HL-60 (cell line): ENCODE data around the gene PALM.

Experiments used
- DNase-seq, 2 experiments: peaks; one replicate each; pipeline ENCODE4 v3.0.0-alpha.2; 2010 to 2020; ENCODE audit warnings: low read depth in 1 of 2, low spot score in 1 of 2
- H3K27ac ChIP-seq: fragments of 250-450 bp; sonication (Bioruptor Pico); replicated peaks from 2 replicates; pipeline ENCODE4 v1.5.1; 2020; ENCODE audit warnings: mild to moderate bottlenecking, moderate library complexity
- H3K27me3 ChIP-seq: fragments of 250-450 bp; sonication (Bioruptor Pico); 2 replicates; pipeline ENCODE4 v1.5.1; 2021; ENCODE audit warnings: mild to moderate bottlenecking, moderate library complexity; ENCODE audit not compliant: insufficient read depth, poor library complexity, severe bottlenecking
- H3K4me3 ChIP-seq: replicated peaks from 2 replicates; pipeline ENCODE4 v1.5.1; 2011; ENCODE audit warnings: mild to moderate bottlenecking, control low read depth, low read length; ENCODE audit not compliant: insufficient read depth
- GABPA ChIP-seq: IDR thresholded peaks from 2 replicates; pipeline ENCODE4 v1.6.1; 2012; ENCODE audit warnings: low read depth
- POLR2AphosphoS5 ChIP-seq: IDR thresholded peaks from 2 replicates; pipeline ENCODE4 v1.6.1; 2012; ENCODE audit warnings: low read depth
- SPI1 ChIP-seq: IDR thresholded peaks from 2 replicates; pipeline ENCODE4 v1.6.1; 2012; ENCODE audit warnings: low read depth, mild to moderate bottlenecking, borderline replicate concordance
- TF ChIP-seq, protein P1 (sequence below): IDR thresholded peaks from one replicate; pipeline ENCODE4 v1.5.1; 2011; ENCODE audit warnings: low read length, control low read depth, inconsistent platforms; ENCODE audit not compliant: insufficient read depth
- TF ChIP-seq, protein P2 (sequence below): IDR thresholded peaks from 2 replicates; pipeline ENCODE4 v1.6.1; 2012; ENCODE audit warnings: low read depth; ENCODE audit not compliant: insufficient replicate concordance

PALM gene

DNA sequence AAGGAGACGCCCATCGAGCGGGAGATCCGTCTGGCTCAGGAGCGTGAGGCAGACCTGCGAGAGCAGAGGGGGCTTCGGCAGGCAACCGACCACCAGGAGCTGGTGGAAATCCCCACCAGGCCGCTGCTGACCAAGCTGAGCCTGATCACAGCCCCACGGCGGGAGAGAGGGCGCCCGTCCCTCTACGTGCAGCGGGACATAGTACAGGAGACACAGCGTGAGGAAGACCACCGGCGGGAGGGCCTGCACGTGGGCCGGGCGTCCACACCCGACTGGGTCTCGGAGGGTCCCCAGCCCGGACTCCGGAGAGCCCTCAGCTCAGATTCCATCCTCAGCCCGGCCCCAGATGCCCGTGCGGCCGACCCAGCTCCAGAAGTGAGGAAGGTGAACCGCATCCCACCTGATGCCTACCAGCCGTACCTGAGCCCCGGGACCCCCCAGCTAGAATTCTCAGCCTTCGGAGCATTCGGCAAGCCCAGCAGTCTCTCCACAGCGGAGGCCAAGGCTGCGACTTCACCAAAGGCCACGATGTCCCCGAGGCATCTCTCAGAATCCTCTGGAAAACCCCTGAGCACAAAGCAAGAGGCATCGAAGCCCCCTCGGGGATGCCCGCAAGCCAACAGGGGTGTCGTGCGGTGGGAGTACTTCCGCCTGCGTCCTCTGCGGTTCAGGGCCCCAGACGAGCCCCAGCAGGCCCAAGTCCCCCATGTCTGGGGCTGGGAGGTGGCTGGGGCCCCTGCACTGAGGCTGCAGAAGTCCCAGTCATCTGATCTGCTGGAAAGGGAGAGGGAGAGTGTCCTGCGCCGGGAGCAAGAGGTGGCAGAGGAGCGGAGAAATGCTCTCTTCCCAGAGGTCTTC lies 49.3 kb downstream of the PALM start:
- no peak overlapping the region for H3K27ac ChIP-seq
- no peak overlapping the region for H3K4me3 ChIP-seq

DNA sequence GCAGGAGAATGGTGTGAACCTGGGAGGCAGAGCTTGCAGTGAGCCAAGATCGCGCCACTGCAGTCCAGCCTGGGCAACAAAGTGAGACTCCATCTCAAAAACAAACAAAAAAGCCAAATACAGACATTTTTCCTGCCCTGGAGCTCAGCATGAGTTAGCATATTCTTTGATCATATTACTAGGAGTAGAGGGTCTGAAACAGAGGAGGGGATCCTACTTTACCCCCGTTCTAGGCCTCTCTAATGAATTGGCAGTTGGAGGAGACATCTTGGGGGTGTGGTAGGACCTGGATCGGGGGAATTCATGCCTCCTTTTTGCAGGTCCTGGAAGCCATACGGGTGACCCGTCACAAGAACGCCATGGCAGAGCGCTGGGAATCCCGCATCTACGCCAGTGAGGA lies 54.4 kb downstream of the PALM start:
- no peak overlapping the region for H3K27ac ChIP-seq
- no peaks in the 10 kb centered on the region for H3K27me3 ChIP-seq
- DNase-seq, result no peak
- TF ChIP-seq SPI1 (no peak), POLR2AphosphoS5 (no peak), GABPA (no peak)
- TF ChIP-seq, protein P1, sequence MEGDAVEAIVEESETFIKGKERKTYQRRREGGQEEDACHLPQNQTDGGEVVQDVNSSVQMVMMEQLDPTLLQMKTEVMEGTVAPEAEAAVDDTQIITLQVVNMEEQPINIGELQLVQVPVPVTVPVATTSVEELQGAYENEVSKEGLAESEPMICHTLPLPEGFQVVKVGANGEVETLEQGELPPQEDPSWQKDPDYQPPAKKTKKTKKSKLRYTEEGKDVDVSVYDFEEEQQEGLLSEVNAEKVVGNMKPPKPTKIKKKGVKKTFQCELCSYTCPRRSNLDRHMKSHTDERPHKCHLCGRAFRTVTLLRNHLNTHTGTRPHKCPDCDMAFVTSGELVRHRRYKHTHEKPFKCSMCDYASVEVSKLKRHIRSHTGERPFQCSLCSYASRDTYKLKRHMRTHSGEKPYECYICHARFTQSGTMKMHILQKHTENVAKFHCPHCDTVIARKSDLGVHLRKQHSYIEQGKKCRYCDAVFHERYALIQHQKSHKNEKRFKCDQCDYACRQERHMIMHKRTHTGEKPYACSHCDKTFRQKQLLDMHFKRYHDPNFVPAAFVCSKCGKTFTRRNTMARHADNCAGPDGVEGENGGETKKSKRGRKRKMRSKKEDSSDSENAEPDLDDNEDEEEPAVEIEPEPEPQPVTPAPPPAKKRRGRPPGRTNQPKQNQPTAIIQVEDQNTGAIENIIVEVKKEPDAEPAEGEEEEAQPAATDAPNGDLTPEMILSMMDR, result no peak
- TF ChIP-seq, protein P2, sequence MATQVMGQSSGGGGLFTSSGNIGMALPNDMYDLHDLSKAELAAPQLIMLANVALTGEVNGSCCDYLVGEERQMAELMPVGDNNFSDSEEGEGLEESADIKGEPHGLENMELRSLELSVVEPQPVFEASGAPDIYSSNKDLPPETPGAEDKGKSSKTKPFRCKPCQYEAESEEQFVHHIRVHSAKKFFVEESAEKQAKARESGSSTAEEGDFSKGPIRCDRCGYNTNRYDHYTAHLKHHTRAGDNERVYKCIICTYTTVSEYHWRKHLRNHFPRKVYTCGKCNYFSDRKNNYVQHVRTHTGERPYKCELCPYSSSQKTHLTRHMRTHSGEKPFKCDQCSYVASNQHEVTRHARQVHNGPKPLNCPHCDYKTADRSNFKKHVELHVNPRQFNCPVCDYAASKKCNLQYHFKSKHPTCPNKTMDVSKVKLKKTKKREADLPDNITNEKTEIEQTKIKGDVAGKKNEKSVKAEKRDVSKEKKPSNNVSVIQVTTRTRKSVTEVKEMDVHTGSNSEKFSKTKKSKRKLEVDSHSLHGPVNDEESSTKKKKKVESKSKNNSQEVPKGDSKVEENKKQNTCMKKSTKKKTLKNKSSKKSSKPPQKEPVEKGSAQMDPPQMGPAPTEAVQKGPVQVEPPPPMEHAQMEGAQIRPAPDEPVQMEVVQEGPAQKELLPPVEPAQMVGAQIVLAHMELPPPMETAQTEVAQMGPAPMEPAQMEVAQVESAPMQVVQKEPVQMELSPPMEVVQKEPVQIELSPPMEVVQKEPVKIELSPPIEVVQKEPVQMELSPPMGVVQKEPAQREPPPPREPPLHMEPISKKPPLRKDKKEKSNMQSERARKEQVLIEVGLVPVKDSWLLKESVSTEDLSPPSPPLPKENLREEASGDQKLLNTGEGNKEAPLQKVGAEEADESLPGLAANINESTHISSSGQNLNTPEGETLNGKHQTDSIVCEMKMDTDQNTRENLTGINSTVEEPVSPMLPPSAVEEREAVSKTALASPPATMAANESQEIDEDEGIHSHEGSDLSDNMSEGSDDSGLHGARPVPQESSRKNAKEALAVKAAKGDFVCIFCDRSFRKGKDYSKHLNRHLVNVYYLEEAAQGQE, result no peak
- H3K4me3 ChIP-seq, result no peak overlapping the region

More for the DNA sequence above, 49.3 kb downstream of the PALM start:
- no peak for DNase-seq
- no peaks in the 10 kb centered on the region for H3K27me3 ChIP-seq
- TF ChIP-seq GABPA, result no peak
- TF ChIP-seq POLR2AphosphoS5, result no peak
- TF ChIP-seq, protein P1, result no peak
- TF ChIP-seq, protein P2, result no peak
- TF ChIP-seq SPI1, result no peak

- no peak for DNase-seq
- TF ChIP-seq SPI1, result no peak
- no peak for TF ChIP-seq GABPA
- no peak for TF ChIP-seq POLR2AphosphoS5
- TF ChIP-seq, protein P1, result no peak
- TF ChIP-seq, protein P2, result no peak
- no peaks in the 10 kb centered on the region for H3K27me3 ChIP-seq
- no peak overlapping the region for H3K4me3 ChIP-seq
- no peak overlapping the region for H3K27ac ChIP-seq
These were observed 55.1 kb downstream of the PALM start for GRCh38 chr19:763869-764268.
